ENCODE results near the gene RAX. TPM values are rescaled to one million over a fixed set of nuclear protein-coding genes. Genes with fewer than 3 reads are reported as not detected.

RAX gene
- not detected in 2 replicates for total RNA-seq (2014; rRNA removed; shearing (Covaris generic))
- not detected in 2 replicates for polyA plus RNA-seq (2016; fragmentation: Nextera tagmentation; extraction: Ambion mirVana)

GRCh38 chr18:59272891-59273758, at the start of gene RAX:
Gene RAX, minus strand, starts transcription at chr18:59273454. Its CDS starts 248 bp downstream, at chr18:59273206.
- Histone ChIP-seq H3F3A (ENCODE audit: insufficient read depth) (no peaks in the 10 kb centered on the region), H2AFZ (no peak within 1 kb of the TSS), H4K20me1 (ENCODE audit: insufficient read depth) (no peaks in the 10 kb centered on the region), H3K9me2 (ENCODE audit: insufficient read depth) (no peaks in the 10 kb centered on the region), H3K4me3 (peak within 1 kb of the TSS; percentile 46; the same call in 1 of the 2 replicates), H3K79me2 (ENCODE audit: insufficient read depth) (no peaks in the 10 kb centered on the region), H3K27ac (no peak within 1 kb of the TSS), H3K9ac (no peak within 1 kb of the TSS), H3K36me3 (ENCODE audit: low read depth) (no peaks in the 10 kb centered on the region), H3K27me3 (replicated peaks; ENCODE audit: insufficient read depth) (peaks cover 92% of the 10 kb centered on the region), H3K4me2 (ENCODE audit: unreplicated experiment) (no peak within 1 kb of the TSS), H3K9me3 (ENCODE audit: low read depth) (no peaks in the 10 kb centered on the region), H3K4me1 (ENCODE audit: insufficient read depth) (no peaks in the 10 kb centered on the region)
- DNase-seq = peak; percentile 35
- TF ChIP-seq EZH2 (IDR thresholded peaks at IDR 0.05; ENCODE audit: insufficient read depth, poor library complexity, severe bottlenecking) (peak; percentile 85), EZH2phosphoT487 (IDR thresholded peaks at IDR 0.05; ENCODE audit: insufficient read depth, low read depth) (no peak)
- WGBS, 2 experiments (ENCODE audit: low coverage in 1 of 2, low lambda C conversion rate in 2 of 2, missing lambda C conversion rate in 2 of 2) = 3% methylated on average over 62 to 67 of the region's 88 CpGs
- in situ Hi-C loops (cut with MboI) = no loop called here

GRCh38 chr18:59318460-59319050, 45.3 kb upstream of the RAX start, which contains the start of gene CPLX4:
Gene CPLX4, minus strand, starts transcription at chr18:59318649. Its CDS starts 187 bp downstream, at chr18:59318462.
- H2AFZ ChIP-seq = no peak within 1 kb of the TSS
- no peak within 1 kb of the TSS for H3K4me2 ChIP-seq (ENCODE audit: unreplicated experiment)
- no peaks in the 10 kb centered on the region for H4K20me1 ChIP-seq (ENCODE audit: insufficient read depth)
- H3K27me3 ChIP-seq (replicated peaks; ENCODE audit: insufficient read depth) = peaks cover 33% of the 10 kb centered on the region
- H3K27ac ChIP-seq = no peak within 1 kb of the TSS
- no peaks in the 10 kb centered on the region for H3F3A ChIP-seq (ENCODE audit: insufficient read depth)
- no peaks in the 10 kb centered on the region for H3K9me3 ChIP-seq (ENCODE audit: low read depth)
- TF ChIP-seq EZH2 (IDR thresholded peaks at IDR 0.05; ENCODE audit: insufficient read depth, poor library complexity, severe bottlenecking) = no peak
- TF ChIP-seq EZH2phosphoT487 (IDR thresholded peaks at IDR 0.05; ENCODE audit: insufficient read depth, low read depth) = no peak
- in situ Hi-C loops (cut with MboI) = no loop called here
- no peak within 1 kb of the TSS for H3K4me3 ChIP-seq
- H3K36me3 ChIP-seq (ENCODE audit: low read depth) = no peaks in the 10 kb centered on the region
- 69 to 74% methylated on average over 4 of the region's 4 CpGs for WGBS, 2 experiments (ENCODE audit: low coverage in 1 of 2, low lambda C conversion rate in 2 of 2, missing lambda C conversion rate in 2 of 2)
- no peaks in the 10 kb centered on the region for H3K9me2 ChIP-seq (ENCODE audit: insufficient read depth)
- H3K9ac ChIP-seq = no peak within 1 kb of the TSS
- no peaks in the 10 kb centered on the region for H3K79me2 ChIP-seq (ENCODE audit: insufficient read depth)
- no peak for DNase-seq
- H3K4me1 ChIP-seq (ENCODE audit: insufficient read depth) = no peaks in the 10 kb centered on the region

GRCh38 chr18:59311631-59312030, 38.4 kb upstream of the RAX start:
- peaks cover 28% of the 10 kb centered on the region for H3K27me3 ChIP-seq (replicated peaks; ENCODE audit: insufficient read depth)
- in situ Hi-C loops (cut with MboI) = no loop called here
- no peaks in the 10 kb centered on the region for H3K4me1 ChIP-seq (ENCODE audit: insufficient read depth)
- no peak overlapping the region for H3K4me3 ChIP-seq
- H3F3A ChIP-seq (ENCODE audit: insufficient read depth) = no peaks in the 10 kb centered on the region
- H3K9me2 ChIP-seq (ENCODE audit: insufficient read depth) = no peaks in the 10 kb centered on the region
- no peaks in the 10 kb centered on the region for H4K20me1 ChIP-seq (ENCODE audit: insufficient read depth)
- no peak overlapping the region for H3K9ac ChIP-seq
- H3K36me3 ChIP-seq (ENCODE audit: low read depth) = no peaks in the 10 kb centered on the region
- H3K79me2 ChIP-seq (ENCODE audit: insufficient read depth) = no peaks in the 10 kb centered on the region
- no peak overlapping the region for H3K4me2 ChIP-seq (ENCODE audit: unreplicated experiment)
- H3K9me3 ChIP-seq (ENCODE audit: low read depth) = no peaks in the 10 kb centered on the region
- 61 to 70% methylated on average over 7 of the region's 7 CpGs for WGBS, 2 experiments (ENCODE audit: low coverage in 1 of 2, low lambda C conversion rate in 2 of 2, missing lambda C conversion rate in 2 of 2)
- peak; percentile 65 for DNase-seq
- H3K27ac ChIP-seq = no peak overlapping the region
- TF ChIP-seq EZH2phosphoT487 (IDR thresholded peaks at IDR 0.05; ENCODE audit: insufficient read depth, low read depth) (no peak), EZH2 (IDR thresholded peaks at IDR 0.05; ENCODE audit: insufficient read depth, poor library complexity, severe bottlenecking) (no peak)
- H2AFZ ChIP-seq = no peak overlapping the region

GRCh38 chr18:59308938-59309260, 35.6 kb upstream of the RAX start:
- Histone ChIP-seq H3K36me3 (ENCODE audit: low read depth) (no peaks in the 10 kb centered on the region), H3K27ac (no peak overlapping the region), H3K4me3 (peak overlapping the region; percentile 56), H3K4me2 (ENCODE audit: unreplicated experiment) (peak overlapping the region; percentile 60), H4K20me1 (ENCODE audit: insufficient read depth) (no peaks in the 10 kb centered on the region), H3K9me2 (ENCODE audit: insufficient read depth) (no peaks in the 10 kb centered on the region), H2AFZ (peak overlapping the region; percentile 52), H3K9me3 (ENCODE audit: low read depth) (no peaks in the 10 kb centered on the region), H3K9ac (no peak overlapping the region), H3K79me2 (ENCODE audit: insufficient read depth) (no peaks in the 10 kb centered on the region), H3F3A (ENCODE audit: insufficient read depth) (no peaks in the 10 kb centered on the region), H3K27me3 (replicated peaks; ENCODE audit: insufficient read depth) (peaks cover 49% of the 10 kb centered on the region), H3K4me1 (ENCODE audit: insufficient read depth) (no peaks in the 10 kb centered on the region)
- DNase-seq = no peak
- in situ Hi-C loops (cut with MboI) = no loop called here
- WGBS, 2 experiments (ENCODE audit: low coverage in 1 of 2, low lambda C conversion rate in 2 of 2, missing lambda C conversion rate in 2 of 2) = 32 to 35% methylated on average over 5 of the region's 5 CpGs
- TF ChIP-seq EZH2 (IDR thresholded peaks at IDR 0.05; ENCODE audit: insufficient read depth, poor library complexity, severe bottlenecking) (no peak), EZH2phosphoT487 (IDR thresholded peaks at IDR 0.05; ENCODE audit: insufficient read depth, low read depth) (no peak)

Data from GM23248 (cell line).